GM19023 (cell line): ENCODE measurements around the gene SPRR2F.

Experiments
- ATAC-seq: cut with Tn5 transposase; IDR thresholded peaks from one replicate; pipeline ENCODE4 v1.9.1; 2021; ENCODE audit warnings: mild to moderate bottlenecking, moderate library complexity; ENCODE audit not compliant: unreplicated experiment

The SPRR2F gene

GRCh38 chr1:153081736-153082135 is 31.6 kb downstream of the SPRR2F start:
- ATAC-seq, result no peak

GRCh38 chr1:153072806-153073726 is 40.2 kb downstream of the SPRR2F start:
- ATAC-seq, result no peak

GRCh38 chr1:153071511-153071910 is 41.8 kb downstream of the SPRR2F start, which contains the start of gene SPRR2B:
Gene SPRR2B (minus strand): TSS chr1:153071611. CDS start chr1:153070839, 772 bp downstream.
- ATAC-seq, result no peak

GRCh38 chr1:153070243-153070642 is 43.1 kb downstream of the SPRR2F start:
- no peak for ATAC-seq
